HG02840 (cell line): Measurements from ENCODE around the gene CA12.

Experiments used
- ATAC-seq: cut with Tn5 transposase; IDR thresholded peaks from one replicate; pipeline ENCODE4 v1.9.1; 2021; ENCODE audit warnings: mild to moderate bottlenecking, moderate library complexity, moderate number of reproducible peaks; ENCODE audit not compliant: unreplicated experiment, low FRiP score

CA12 gene

DNA sequence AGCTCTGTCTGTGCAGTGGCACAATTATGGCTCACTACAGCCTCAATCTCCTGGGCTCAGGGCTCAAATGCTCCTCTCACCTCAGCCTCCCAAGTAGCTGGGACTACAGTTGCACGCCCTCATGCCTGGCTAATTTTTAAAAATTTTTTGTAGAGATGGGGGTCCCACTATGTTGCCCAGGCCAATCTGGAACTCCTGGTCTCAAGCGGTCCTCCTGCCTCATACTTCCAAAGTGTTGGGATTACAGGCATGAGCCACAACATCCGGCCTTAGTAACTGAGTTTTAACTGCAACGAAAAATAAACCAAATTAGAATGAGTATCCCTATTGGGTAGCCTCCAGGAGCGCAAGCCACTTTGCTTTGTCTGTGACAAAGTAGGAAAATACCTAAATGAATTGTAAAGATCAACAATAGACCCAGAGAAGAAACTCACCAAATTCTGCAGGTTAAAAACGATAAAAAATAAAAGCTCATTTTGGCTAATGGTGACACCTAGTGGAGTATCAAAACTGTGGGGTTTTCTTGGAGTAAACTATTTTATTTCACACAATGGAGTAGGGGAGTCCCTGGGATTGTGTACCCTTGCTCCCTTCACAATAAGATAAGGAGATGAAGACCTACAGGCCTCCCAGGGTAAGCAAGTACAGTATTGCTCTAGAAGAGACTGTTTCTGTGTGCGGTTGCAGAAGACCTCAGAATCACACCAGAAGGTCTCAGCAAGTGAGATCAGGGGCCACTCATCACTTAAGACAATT, 21.0 kb upstream of the CA12 start:
- no peak for ATAC-seq

DNA sequence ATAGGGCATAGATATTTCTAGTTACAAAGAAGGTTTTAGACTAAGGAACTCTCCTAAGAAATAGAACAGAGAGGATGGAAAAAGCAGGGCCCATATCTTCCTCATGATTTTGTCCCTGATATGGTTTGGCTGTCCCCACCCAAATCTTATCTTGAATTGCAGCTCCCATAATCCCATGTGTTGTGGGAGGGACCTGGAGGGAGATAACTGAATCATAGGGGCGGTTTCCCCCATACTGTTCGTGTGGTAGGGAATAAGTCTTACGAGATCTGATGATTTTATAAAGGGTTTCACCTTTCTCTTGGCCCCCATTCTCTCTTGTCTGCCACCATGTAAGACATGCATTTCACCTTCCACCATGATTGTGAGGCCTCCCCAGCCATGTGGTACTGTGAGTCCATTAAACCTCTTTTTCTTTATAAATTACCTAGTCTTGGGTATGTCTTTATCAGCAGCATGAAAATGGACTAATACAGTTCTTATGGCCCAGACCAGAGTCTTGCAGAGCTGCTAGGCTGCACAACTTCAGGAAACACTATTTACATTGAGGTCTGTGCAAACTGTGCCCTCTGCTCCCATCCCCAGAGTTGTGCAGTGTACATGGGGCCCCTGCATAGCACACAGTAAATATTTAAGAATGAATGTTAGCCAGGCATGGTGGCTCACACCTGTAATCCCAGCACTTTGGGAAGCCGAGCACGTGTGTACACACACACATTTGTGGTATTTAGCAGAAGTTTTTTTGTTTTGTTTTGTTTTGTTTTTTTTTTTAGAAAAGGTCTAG, 20.3 kb upstream of the CA12 start:
- ATAC-seq, result no peak

DNA sequence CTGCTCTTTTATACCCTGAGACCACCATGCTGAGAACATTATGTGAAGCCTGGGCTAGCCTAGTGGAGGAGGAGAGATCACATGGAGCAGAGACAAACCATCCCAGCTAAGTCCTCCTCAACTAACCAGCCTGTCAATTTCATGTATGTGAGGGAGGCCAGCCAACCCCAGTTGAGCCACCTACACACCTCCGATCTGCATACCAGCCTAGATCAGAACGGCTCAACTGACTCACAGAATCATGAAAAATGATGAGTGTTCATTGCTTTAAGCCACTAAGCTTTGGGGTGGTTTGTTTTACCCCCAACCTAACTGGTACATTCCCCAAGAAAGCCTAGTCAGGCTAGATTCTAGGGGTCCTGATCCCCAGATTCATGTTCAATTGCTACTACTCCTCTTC, 19.4 kb upstream of the CA12 start:
- no peak for ATAC-seq

DNA sequence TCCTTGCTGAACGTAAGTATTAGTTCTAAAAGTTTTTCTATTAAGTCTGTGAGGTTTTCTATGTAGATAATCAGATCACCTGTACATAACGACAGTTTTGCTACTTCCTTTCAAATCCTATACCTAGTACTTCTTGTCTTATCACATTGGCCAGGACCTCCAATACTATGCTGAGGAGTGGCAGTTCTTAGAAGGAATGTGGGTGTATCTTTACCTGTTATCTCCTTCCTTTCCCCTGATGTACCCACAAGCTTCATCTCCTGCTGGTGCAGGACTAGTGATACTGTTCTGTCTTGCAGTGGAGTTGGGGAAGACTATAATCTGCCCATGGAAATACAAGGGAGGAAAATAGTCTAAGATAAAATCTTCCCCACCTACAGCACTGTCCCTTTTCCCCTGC, 16.8 kb upstream of the CA12 start:
- ATAC-seq, result no peak

DNA sequence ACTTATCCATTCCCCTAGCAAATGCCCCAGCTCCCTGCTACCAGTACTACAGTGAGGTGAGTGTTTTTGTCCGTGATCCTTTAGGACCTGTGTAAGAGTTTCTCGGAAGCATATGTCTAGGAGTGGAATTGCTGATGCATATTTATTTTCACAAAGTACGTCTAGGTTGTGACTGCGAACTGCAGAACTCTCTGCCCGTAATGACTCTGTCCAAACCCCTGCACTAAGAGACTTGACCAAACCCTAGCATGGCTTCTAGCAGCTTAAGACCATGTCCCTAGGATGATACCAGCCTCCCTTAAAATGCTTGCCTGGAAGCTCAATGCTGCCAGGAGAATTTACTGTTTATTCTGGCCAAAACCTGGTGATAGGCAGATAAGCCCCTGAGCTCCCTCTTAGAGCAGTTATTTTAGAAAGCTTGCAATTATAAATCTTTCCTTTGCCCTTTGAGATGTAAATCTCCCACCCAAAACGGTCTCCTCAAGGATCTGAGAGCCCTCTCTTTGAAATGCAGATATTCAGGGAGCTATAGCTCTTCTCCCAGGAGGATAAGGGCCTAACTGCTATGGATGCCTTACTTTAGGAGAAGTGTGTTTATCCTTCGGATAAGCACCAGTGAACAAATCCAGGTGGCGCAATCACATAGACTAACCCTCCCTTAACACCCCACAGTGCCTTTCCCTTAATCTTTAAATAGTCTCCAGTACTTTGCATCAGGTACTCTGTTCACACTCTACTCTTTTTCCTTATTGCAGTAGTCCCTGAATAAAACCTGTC, 14.7 kb upstream of the CA12 start:
- no peak for ATAC-seq

DNA sequence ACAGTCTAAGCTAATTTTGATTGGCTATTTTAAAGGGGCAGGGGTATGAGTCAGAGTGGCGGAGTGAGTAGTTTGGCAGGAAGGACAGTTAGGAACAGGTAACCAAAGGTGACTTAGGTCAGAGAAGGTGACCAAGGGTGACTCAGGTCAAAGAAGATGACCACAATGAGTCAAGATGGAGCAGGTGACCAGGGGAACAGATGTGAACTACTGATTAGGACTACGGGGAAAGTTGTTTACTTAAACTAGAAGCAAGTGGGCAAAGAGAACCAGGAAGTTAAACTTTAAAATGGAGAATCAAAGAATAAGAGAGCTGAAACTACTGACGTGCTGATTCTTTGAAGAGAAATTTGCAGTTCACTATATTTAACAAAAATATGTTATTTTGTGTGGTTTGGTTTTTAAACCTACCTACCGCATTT, 14.1 kb upstream of the CA12 start:
- ATAC-seq, result no peak

DNA sequence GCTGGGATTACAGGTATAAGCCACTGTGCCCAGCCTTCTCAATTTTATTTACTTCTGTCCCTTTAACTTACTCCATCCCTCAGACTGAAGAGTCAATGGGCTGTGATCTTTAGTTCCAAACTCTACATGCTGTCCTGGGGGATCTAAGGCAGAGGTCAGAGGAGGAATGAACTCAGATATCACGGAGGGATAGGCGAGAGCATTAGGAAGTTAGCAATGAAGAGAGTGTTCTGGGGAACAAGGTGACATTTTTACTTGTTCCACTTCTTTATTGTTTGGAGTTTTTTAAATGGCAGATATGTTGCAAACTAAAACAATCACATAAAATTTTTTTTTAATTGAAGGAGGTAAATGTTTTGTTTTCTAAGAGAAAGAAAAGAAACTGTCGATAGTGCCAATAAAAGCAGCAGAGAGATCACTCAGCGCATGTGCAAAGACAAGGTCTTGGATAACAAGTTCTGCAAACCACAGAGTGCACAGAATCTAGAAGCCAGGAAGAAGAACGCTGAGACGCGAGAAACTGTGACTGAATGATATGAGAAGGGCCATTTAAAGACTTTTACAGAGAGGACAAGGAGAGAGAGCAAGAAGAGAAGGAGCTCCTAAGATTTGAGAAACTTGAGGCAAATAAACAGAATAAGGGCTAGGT, 10.8 kb upstream of the CA12 start:
- no peak for ATAC-seq

DNA sequence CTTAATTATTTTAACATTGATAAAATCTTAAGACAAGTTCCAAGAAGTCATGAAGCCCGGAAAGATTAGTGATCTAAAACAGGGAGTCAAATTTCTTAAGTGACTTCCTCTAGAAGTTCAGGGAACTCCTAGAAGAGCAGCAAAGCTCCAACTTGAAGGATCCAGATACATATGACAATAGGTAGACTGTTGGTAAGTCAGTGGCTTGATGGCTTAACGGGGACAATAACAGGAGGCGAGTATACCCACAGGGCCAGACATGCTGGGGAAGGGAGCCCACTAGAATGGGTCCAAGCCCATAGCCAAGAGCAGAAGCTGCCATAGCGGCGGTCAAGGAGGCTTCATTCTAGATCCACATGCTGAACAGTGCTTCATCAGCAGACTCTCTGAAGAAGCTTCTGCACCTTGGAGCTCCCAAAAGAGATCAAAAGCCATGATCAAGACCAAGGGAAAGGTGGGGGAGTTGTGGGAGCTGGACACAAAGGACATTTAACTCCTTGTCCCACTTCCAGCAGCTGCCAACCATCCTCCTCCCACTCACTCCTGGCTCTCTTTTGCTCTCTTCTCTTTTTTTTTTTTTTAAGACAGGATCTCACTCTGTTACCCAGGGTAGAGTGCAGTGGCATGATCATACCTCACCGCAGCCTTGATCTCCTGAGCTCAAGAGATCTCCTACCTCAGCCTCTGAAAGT, 10.2 kb upstream of the CA12 start:
- no peak for ATAC-seq

DNA sequence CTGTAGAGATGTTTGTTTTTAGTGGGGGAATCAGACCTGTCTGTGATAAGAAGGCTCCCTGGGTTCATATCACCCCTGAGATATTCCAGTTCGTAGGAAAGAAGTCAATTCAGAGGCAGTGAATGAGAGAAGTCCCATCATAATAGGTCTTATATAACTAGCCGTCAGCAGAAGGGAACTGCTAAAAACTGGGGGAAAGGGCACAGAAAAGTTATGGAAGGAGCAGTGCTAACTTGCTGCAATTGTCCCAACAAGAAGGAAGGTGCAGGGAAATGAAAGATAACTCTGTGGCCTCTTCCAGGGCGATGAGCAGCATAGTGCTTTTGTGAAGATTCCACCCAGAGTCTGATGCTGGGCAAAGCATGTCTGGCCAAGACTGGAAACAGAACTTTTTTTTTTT, 9.0 kb upstream of the CA12 start:
- ATAC-seq, result no peak

DNA sequence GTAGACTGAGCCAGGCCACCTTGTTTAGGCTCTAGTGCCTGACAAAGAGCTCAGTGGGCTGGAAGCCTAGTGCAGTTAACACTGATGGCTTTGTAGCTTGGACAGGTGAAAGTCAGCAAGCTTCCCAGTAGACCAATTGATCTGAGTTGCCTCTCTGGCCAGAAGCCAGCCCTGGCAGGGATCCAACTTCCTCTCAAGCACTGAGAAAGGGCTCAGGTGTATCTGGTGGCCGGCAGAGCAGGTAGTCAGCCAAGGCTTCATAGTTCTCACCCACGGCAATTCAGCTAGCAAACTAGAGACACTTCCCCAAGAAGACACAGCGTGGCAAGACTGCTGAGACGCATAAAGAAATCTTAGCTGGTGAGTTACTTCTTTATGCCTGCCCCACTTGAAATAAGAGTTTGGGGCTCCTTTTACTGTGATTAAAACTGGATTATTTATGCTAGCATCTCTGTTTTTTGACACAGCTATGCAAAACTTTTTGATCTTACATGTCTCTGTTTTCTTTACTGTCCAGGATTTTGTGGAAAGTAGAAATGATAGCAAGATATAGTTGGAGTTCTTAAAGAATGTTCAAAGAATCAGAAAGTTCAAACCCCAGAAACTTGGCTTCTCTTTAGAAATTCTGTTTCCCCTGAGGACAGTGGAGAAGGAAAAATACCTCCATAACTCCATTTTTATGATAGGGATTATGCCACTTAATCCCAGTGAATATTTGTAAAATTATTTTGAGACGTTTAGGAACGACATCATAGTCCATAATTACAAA, 8.4 kb upstream of the CA12 start:
- ATAC-seq, result no peak

DNA sequence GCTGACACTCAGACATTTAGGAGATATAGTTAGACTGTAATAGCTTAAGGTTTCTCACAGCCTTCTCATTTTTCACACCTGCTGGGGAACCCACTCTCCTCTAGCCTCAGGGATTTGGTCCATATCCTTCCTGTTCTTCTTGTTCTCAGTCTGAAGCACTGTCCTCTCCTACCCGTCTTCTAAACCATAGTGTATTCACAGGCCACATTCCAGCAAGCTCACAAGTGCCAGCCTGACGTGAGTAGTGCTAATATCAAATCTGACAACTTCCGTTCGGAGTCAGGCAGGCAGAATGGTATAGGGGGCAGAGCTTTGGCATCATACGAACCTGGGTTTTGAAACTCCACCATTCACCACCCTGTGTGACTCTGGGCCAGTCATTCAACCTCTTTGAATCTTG, 6.9 kb upstream of the CA12 start:
- no peak for ATAC-seq

DNA sequence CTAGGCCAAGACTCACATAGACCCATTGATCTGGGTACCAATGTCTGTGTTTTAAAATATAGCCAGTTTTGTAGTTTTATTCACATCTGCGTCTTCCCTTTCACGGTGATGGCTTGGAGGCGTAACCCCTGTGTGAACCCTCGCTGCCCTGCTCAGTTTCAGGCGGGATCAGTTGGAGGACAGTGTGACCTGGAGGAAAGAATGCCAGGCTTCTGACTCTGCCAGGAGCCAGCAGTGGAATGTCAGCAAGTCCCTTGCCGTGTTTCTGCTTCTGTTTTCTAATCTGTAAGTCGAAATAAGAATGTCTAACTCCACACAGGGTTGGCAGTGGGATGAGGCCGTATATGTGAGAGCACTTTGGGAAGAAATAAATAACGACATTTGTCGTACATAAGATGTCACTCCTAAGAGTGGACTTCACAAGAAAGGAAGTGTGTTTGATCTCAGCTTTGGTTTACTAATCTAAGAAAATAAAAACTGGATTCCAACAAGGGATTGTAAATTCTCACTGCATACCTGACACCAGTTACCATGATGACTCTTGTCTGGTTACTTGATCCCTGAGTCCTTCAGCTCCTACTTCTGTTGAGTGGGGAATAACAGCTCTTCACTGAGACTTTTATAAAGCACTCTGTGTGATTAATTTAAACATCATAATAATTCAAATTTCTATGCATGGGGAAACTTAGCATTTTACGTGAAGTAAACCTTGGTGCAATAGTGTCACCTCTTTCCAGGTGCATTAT, 6.3 kb upstream of the CA12 start:
- ATAC-seq, result no peak

DNA sequence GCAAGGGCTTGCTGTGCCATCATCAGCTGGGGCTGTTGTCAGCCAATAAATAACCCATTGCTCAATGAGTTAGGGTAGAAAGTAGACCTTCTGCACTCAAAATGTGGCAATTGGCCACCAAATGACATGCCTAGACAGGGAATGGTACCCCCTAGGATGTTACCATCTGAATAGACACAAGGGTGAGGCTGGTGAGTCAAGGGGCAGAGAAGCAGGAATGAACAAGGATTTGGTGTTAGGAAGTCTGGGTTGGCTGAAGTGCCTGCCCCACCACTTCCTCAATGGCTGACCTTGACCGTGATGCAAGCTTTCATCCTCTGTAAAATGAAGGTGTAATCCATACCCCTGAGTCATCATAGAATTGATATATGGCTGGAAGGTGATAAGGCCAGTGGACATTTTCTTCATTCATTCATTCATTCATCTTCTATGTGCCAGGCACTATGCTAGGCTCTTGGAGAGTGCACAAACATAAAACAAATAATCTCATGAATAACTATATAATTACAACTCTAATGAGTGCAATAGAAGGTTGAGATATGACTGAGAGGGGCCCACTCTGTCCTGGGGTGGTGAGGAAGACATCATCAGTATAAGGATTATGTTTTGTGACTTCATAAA, 4.4 kb upstream of the CA12 start:
- ATAC-seq, result no peak

DNA sequence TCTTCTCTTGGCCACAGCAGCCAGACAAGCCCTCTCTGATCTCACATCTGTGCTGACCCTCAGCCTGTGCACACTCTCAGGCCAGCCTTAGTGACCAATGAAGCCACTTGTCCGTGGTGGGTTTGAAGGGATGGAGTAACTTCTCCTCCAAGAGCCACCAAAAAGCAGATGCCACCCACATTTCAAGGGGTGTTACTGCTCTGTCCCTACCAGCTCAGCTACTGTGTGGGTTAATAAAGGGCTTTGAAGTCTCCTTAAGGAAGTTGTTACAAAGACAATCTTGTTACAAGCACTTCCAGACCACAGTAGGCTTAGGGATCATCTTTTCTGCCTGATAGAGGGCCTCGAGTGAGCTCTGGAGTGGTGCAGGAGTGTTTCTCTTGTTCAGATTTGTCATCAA, 3.3 kb upstream of the CA12 start:
- ATAC-seq, result no peak

DNA sequence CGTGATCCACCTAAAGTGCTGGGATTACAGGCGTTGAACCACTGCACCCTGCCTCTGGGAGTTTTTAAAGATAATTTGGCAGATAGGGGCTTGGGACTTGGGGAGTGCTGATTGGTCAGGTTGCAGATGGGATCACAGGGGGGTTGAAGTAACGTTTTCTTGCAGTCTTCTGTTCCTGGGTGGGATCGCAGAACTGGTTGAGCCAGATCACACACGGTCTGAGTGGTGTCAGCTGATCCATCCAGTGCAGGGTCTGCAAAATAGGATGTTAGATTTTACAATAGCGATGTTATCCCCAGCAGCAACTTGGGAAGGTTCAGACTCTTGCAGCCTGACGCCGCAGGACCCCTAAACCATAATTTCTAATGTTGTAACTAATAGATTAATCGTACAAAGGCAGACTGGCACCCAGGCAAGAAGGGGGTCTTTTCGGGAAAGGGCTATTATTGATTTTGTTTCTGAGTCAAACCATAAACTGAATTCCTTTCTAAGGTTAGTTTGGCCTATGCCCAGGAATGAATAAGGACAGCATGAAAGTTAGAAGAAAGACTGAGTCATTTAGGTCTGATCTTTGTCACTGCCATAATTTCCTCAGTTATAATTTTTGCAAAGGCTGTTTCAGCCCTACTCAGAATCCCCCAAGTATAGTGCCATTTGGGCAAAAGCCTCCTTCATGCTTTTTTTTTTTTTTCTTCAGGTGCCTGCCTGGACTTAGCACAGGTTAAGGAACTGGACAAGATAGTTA, 1.5 kb upstream of the CA12 start:
- ATAC-seq, result no peak

DNA sequence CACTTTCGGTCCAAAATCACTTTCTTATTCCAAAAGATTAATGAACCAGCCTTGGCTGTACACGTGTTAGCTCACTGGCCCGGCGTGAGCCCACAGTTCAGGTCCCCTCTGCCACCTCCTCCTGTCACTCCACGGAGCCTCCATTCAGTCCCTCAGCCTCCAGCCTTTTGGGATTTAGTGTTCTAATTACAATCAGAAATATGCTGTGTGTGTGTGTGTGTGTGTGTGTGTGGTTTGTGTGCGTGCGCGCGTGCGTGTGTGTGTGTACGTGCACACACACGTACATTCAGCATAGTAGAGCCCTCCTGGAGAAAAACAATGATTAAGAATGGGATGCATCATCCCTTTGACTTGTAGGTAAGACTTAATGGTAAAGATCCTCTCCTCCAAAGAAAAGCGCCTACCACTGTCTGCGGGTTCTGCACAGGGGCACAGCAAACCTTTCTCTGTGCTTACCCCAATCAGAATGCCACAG, 801 bp downstream of the CA12 start:
- ATAC-seq, result no peak

DNA sequence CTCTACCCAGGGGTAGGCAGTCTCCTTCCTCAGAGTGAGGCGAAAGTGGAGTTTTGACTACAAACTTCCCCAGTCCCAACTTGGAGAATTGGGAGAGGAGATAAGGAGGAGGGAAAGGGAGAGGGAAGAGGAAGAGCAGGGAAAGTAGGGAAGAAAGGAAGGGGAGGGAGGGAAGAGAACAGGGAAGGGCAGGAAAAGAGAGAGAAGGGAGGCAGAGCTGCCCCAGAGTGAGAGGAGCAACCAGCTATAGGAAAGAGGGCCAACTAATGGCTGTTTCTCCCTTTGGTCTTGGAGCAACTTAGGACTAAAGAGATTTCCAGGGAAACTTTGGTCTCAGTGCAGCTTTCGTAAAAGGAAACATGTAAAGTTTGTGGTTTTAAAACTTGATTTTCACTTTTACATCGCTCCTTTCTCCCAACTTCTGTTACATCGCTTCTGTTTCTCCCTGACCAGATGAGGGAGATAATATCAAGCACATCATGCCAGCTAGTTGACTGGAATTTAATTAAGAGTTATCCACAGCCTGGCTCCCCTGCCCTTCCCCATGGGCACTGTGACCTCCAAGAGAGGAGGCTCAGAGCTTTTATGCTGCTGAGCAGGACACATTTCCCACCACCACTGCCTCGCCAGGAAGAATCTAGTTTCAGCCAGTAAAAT, 1.4 kb downstream of the CA12 start:
- no peak for ATAC-seq
